Stomach (tissue), 19 donors: Measurements from ENCODE around the gene AREL1. TPM values are rescaled to one million over a fixed set of nuclear protein-coding genes. Genes with fewer than 3 reads are reported as not detected.
A peak's percentile ranks its signal among the peaks of the same experiment; 100 is the strongest.
"Not testable (repeated sequence)": the region's sequence is repeated elsewhere in the genome, so short reads cannot be mapped to it uniquely, and the experiment has no call there.

Experiments used
- DNase-seq, 2 donors: peaks; one replicate each; pipeline versions ENCODE4 v3.0.0 to v3.0.0-alpha.2; 2013 to 2019
- H3K27ac ChIP-seq, 5 donors: fragments of 200-600 bp in 4 of 5; sonication (generic) in 4 of 5; one replicate each; pipeline ENCODE4 v1.5.1; 2013 to 2019; ENCODE audit warnings: mild to moderate bottlenecking in 1 of 5, moderate library complexity in 1 of 5
- H3K27me3 ChIP-seq, 3 donors: fragments of 200-600 bp; sonication (generic); one replicate each; pipeline ENCODE4 v1.5.1; 2017 to 2019; ENCODE audit warnings: mixed run types in 1 of 3
- H3K36me3 ChIP-seq, 4 donors: fragments of 200-600 bp; sonication (generic); 1 replicate in 3 of 4; 2 replicates in 1 of 4; pipeline ENCODE4 v1.5.1; 2016 to 2019
- H3K4me1 ChIP-seq, 4 donors: fragments of 200-600 bp; sonication (generic); one replicate each; pipeline ENCODE4 v1.5.1; 2016 to 2019
- H3K4me3 ChIP-seq, 4 donors: fragments of 200-600 bp; sonication (generic) in 3 of 4; one replicate each; pipeline ENCODE4 v1.5.1; 2016 to 2019; ENCODE audit warnings: mild to moderate bottlenecking in 1 of 4
- H3K9me3 ChIP-seq, 4 donors: fragments of 200-600 bp; sonication (generic); one replicate each; pipeline ENCODE4 v1.5.1; 2016 to 2019
- EP300 ChIP-seq: sonication (generic); formaldehyde crosslinking; IDR thresholded peaks from one replicate; pipeline ENCODE4 v1.6.1; 2017; ENCODE audit warnings: antibody characterized with exemption
- POLR2A ChIP-seq, 4 donors: fragments of 450-650 bp; IDR thresholded peaks; one replicate each; pipeline ENCODE4 v1.6.1; 2016; ENCODE audit warnings: antibody characterized with exemption in 4 of 4, control low read depth in 2 of 4, mild to moderate bottlenecking in 1 of 4, moderate library complexity in 1 of 4
- POLR2AphosphoS5 ChIP-seq, 3 donors: sonication (generic); formaldehyde crosslinking; IDR thresholded peaks; one replicate each; pipeline ENCODE4 v1.6.1; 2016; ENCODE audit warnings: antibody characterized with exemption in 3 of 3
- WGBS, 5 donors: extraction: QIAGEN DNeasy Blood & Tissue Kit in 3 of 5; methylation state at CpG; one replicate each; pipeline versions ENCODE4 v1.1.5 to v1.1.7; 2013 to 2018; 5-methylcytosine and 5-hydroxymethylcytosine counted together
- intact Hi-C: fragments of 100-400 bp; cut with DNase I; formaldehyde crosslinking; loops from one replicate; pipeline ENCODE4 v1.15.1; 2023; ENCODE audit warnings: low total_unique reads
- long read RNA-seq, 10 donors: transcript quantifications; one replicate each; lab custom pipeline, GENCODE V29; 2026
- polyA plus RNA-seq, 3 donors: library from polyadenylated mRNA; stranded (reverse); fragments of 200-250 nt; gene quantifications; one replicate each; pipeline ENCODE4 v1.2.3, GENCODE V29; 2013
- total RNA-seq, 5 donors: library from RNA; depleted of rRNA; stranded (reverse); fragments of >200 nt; gene quantifications; one replicate each; pipeline versions ENCODE4 v1.1.0 to v1.2.3, GENCODE V29; 2014 to 2016
- TF ChIP-seq, protein P1 (sequence below), 7 experiments: fragments of 450-650 bp in 4 of 7; fragments of 200-600 bp in 3 of 7; sonication (generic) in 3 of 7; IDR thresholded peaks; one replicate each; pipeline ENCODE4 v1.5.1; 2016 to 2019; ENCODE audit warnings: antibody characterized with exemption in 7 of 7, control low read depth in 2 of 7, mild to moderate bottlenecking in 1 of 7
- donor health status: healthy with polysubstance abuse.
- donor health status: Bipolar disorder and iron deficiency.
- donor health status: healthy.

Gene AREL1, protein sequence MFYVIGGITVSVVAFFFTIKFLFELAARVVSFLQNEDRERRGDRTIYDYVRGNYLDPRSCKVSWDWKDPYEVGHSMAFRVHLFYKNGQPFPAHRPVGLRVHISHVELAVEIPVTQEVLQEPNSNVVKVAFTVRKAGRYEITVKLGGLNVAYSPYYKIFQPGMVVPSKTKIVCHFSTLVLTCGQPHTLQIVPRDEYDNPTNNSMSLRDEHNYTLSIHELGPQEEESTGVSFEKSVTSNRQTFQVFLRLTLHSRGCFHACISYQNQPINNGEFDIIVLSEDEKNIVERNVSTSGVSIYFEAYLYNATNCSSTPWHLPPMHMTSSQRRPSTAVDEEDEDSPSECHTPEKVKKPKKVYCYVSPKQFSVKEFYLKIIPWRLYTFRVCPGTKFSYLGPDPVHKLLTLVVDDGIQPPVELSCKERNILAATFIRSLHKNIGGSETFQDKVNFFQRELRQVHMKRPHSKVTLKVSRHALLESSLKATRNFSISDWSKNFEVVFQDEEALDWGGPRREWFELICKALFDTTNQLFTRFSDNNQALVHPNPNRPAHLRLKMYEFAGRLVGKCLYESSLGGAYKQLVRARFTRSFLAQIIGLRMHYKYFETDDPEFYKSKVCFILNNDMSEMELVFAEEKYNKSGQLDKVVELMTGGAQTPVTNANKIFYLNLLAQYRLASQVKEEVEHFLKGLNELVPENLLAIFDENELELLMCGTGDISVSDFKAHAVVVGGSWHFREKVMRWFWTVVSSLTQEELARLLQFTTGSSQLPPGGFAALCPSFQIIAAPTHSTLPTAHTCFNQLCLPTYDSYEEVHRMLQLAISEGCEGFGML
- 10 to 100 TPM in 4 of 5 donors, 1 to 10 TPM in 1; 7.1 to 51.4 (median 27.2) TPM for total RNA-seq
- polyA plus RNA-seq = 1 to 10 TPM; 6.9 to 8.9 (median 7.1) TPM
- long read RNA-seq, donor 1 = 0 reads
- long read RNA-seq, donor 2 = 0 reads
- long read RNA-seq, donor 3 = 0 reads
- long read RNA-seq, donor 4 = 0 reads
- long read RNA-seq, donor 5 = 0 reads
- long read RNA-seq, donor 6 = 0 reads
- long read RNA-seq, donor 7, full-length matches to known transcripts = 1 of 1 reads
- long read RNA-seq, donor 7, partial matches to known transcripts = 0 of 1 reads
- long read RNA-seq, donor 7, other reads (novel, unspliced or antisense) = 0 of 1 reads
- long read RNA-seq, donor 8 = 0 reads
- long read RNA-seq, donor 9 = 0 reads
- long read RNA-seq, donor 10 = 0 reads

DNA sequence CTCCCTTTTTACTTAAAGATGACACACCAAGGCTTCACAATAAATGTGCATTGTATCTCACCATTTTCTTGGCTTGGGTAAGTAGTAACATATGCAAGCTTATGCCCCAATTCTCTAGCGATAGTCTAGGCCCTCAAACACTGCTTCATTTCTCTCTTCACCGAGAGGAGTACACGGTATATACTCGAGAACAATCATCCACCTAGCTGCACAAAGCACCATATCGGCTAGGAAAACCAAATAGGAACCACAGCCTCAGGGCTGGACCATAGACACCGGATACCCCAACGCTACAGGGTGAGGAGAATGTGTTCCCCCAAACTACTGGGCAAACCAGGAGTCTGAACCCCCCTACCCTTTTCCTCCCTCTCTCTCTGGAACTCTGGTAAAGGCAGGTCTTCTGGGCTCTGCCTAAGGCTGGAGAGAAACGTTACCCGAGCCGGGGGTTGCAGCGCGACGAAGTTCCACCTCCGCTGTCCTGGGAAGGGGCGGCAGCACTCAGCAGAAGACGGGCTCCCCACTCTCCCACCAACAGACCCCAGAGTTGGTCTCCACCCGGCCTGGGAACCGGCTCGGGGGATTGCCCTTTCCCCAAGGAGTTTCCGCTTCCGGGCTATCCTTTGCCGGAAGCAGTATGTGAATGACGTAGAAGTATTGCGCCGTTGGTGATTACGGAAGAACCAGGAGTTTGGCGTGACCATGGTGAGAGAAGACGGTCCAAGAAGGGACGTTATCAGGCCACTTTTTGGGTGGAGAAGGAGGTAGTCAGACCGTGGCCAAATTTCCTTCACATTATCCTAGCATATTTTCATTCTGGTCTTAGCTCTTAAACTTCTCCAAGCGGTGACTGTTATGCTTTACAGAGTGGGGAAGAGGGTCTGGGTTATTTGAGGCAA lies at the start of gene AREL1, which contains the start of gene FCF1:
Gene AREL1 (minus strand): TSS at position 582 of the 896 bp plus-strand sequence. CDS start 27,465 bp downstream, outside the sequence.
Gene FCF1 (plus strand): TSS at position 646 of the 896 bp plus-strand sequence. CDS start 54 bp downstream, at position 700.
- Histone ChIP-seq H3K27me3 (no peaks in the 10 kb centered on the region), H3K4me3 (peak within 1 kb of the TSS; percentile 63 to 78 (median 76)), H3K4me1 (peaks cover 22 to 52% (median 38%) of the 10 kb centered on the region in 4 donors), H3K9me3 (no peaks in the 10 kb centered on the region), H3K36me3 (peaks cover 9 to 31% (median 26%) of the 10 kb centered on the region in 4 donors), H3K27ac (peak within 1 kb of the TSS; percentile 83 to 90 (median 87))
- DNase-seq = peak; percentile 80 to 97
- intact Hi-C loops = no loop called here
- 0% methylated on average over 25 to 31 of the region's 31 CpGs for WGBS, 5 donors
- no peak for TF ChIP-seq EP300
- TF ChIP-seq POLR2AphosphoS5 (IDR thresholded peaks at IDR 0.05) = peak; percentile 87 to 96 (median 95)
- TF ChIP-seq, protein P1, sequence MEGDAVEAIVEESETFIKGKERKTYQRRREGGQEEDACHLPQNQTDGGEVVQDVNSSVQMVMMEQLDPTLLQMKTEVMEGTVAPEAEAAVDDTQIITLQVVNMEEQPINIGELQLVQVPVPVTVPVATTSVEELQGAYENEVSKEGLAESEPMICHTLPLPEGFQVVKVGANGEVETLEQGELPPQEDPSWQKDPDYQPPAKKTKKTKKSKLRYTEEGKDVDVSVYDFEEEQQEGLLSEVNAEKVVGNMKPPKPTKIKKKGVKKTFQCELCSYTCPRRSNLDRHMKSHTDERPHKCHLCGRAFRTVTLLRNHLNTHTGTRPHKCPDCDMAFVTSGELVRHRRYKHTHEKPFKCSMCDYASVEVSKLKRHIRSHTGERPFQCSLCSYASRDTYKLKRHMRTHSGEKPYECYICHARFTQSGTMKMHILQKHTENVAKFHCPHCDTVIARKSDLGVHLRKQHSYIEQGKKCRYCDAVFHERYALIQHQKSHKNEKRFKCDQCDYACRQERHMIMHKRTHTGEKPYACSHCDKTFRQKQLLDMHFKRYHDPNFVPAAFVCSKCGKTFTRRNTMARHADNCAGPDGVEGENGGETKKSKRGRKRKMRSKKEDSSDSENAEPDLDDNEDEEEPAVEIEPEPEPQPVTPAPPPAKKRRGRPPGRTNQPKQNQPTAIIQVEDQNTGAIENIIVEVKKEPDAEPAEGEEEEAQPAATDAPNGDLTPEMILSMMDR (IDR thresholded peaks at IDR 0.05) = peak in 1 of 7 experiments; percentile 13
- no peak for TF ChIP-seq POLR2A (IDR thresholded peaks at IDR 0.05)

DNA sequence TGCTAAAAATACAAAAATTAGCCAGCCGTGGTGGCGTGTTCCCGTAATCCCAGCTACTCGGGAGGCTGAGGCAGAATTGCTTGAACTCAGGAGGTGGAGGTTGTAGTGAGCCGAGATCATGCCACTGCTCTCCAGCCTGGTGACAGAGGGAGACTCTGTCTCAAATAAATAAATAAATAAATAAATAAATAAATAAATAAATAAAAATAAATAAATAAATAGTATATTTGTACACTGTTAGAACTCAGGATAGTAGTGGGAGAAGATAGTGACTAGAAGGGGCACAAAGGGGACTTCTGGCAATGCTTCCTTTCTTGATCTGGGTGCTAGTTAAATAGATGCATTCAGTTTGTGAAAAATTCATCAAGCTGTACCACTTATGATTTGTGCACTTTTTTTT lies 45.6 kb upstream of the AREL1 start:
- H3K27ac ChIP-seq, H3K9me3 ChIP-seq, DNase-seq, H3K27me3 ChIP-seq, intact Hi-C loops, H3K4me1 ChIP-seq, H3K4me3 ChIP-seq, H3K36me3 ChIP-seq: not testable (repeated sequence)
- 92 to 96% (median 94%) methylated on average over 5 of the region's 5 CpGs for WGBS, 5 donors

GRCh38 chr14:74756326-74756725 lies 43.4 kb upstream of the AREL1 start:
- peaks cover 0 to 6% (median 2%) of the 10 kb centered on the region in 4 donors for H3K9me3 ChIP-seq
- no peak overlapping the region for H3K4me3 ChIP-seq
- no peak for TF ChIP-seq POLR2A (IDR thresholded peaks at IDR 0.05)
- no peak for TF ChIP-seq EP300
- no peak for TF ChIP-seq POLR2AphosphoS5 (IDR thresholded peaks at IDR 0.05)
- TF ChIP-seq, protein P1 (IDR thresholded peaks at IDR 0.05) = no peak
- H3K27ac ChIP-seq = no peak overlapping the region
- no peaks in the 10 kb centered on the region for H3K4me1 ChIP-seq
- intact Hi-C loops = no loop called here
- H3K36me3 ChIP-seq = no peaks in the 10 kb centered on the region
- H3K27me3 ChIP-seq = no peaks in the 10 kb centered on the region
- no peak for DNase-seq
- 62 to 86% (median 72%) methylated on average over 1 of the region's 1 CpG for WGBS, 5 donors

GRCh38 chr14:74754899-74755298 lies 42.0 kb upstream of the AREL1 start:
- H3K4me1 ChIP-seq = no peaks in the 10 kb centered on the region
- no peaks in the 10 kb centered on the region for H3K36me3 ChIP-seq
- no peak overlapping the region for H3K27ac ChIP-seq
- H3K9me3 ChIP-seq = peaks cover 0 to 6% (median 2%) of the 10 kb centered on the region in 4 donors
- TF ChIP-seq, protein P1 (IDR thresholded peaks at IDR 0.05) = no peak
- TF ChIP-seq EP300 (no peak), POLR2A (IDR thresholded peaks at IDR 0.05) (no peak), POLR2AphosphoS5 (IDR thresholded peaks at IDR 0.05) (no peak)
- intact Hi-C loops = no loop called here
- no peaks in the 10 kb centered on the region for H3K27me3 ChIP-seq
- WGBS, 5 donors = 83 to 88% (median 87%) methylated on average over 7 of the region's 7 CpGs
- H3K4me3 ChIP-seq = no peak overlapping the region
- DNase-seq = no peak
